ENCODE data around the gene MUC5B.

Gene MUC5B

GRCh38 chr11:1285876-1286275 lies 63.0 kb downstream of the MUC5B start:
- no peak for DNase-seq (ENCODE audit: low read depth)

- no peak for DNase-seq (ENCODE audit: low read depth)
Measured at GRCh38 chr11:1287928-1288327, 65.1 kb downstream of the MUC5B start.

- DNase-seq (ENCODE audit: low read depth): no peak
Measured at GRCh38 chr11:1288426-1289151, 65.7 kb downstream of the MUC5B start.

- DNase-seq (ENCODE audit: low read depth): no peak
Measured at GRCh38 chr11:1289211-1289935, 66.5 kb downstream of the MUC5B start.

GRCh38 chr11:1290052-1291040 lies 67.5 kb downstream of the MUC5B start:
- no peak for DNase-seq (ENCODE audit: low read depth)

GRCh38 chr11:1291295-1292017 lies 68.6 kb downstream of the MUC5B start:
- DNase-seq (ENCODE audit: low read depth): no peak

- DNase-seq (ENCODE audit: low read depth): no peak
Measured at GRCh38 chr11:1292018-1292643, 69.3 kb downstream of the MUC5B start.

GRCh38 chr11:1292644-1293618 lies 70.1 kb downstream of the MUC5B start:
- no peak for DNase-seq (ENCODE audit: low read depth)

GRCh38 chr11:1293619-1294015 lies 70.8 kb downstream of the MUC5B start:
- no peak for DNase-seq (ENCODE audit: low read depth)

- DNase-seq (ENCODE audit: low read depth): no peak
Measured at GRCh38 chr11:1295086-1295485, 72.2 kb downstream of the MUC5B start.

GRCh38 chr11:1295591-1295990 lies 72.7 kb downstream of the MUC5B start:
- no peak for DNase-seq (ENCODE audit: low read depth)

- DNase-seq (ENCODE audit: low read depth): no peak
Measured at GRCh38 chr11:1296287-1296686, 73.4 kb downstream of the MUC5B start.

GRCh38 chr11:1297011-1297575 lies 74.2 kb downstream of the MUC5B start:
- DNase-seq (ENCODE audit: low read depth): no peak

- DNase-seq (ENCODE audit: low read depth): no peak
Measured at GRCh38 chr11:1297576-1298473, 75.0 kb downstream of the MUC5B start.

- no peak for DNase-seq (ENCODE audit: low read depth)
Measured at GRCh38 chr11:1298695-1299492, 76.0 kb downstream of the MUC5B start.

- no peak for DNase-seq (ENCODE audit: low read depth)
Measured at GRCh38 chr11:1299621-1300020, 76.8 kb downstream of the MUC5B start.

GRCh38 chr11:1300121-1300520 lies 77.3 kb downstream of the MUC5B start:
- DNase-seq (ENCODE audit: low read depth): no peak

All from activated T-cell treated with anti-CD3 and anti-CD28 coated beads for 24 hours (primary cell).